Cerebellar nuclear complex (tissue), 1 donor: ENCODE measurements around the gene VAV3.

Source experiments
- DNase-seq, 2 experiments: peaks; one replicate each; lab custom pipeline; 2025; lab: John Stamatoyannopoulos, UW

Gene VAV3

DNA sequence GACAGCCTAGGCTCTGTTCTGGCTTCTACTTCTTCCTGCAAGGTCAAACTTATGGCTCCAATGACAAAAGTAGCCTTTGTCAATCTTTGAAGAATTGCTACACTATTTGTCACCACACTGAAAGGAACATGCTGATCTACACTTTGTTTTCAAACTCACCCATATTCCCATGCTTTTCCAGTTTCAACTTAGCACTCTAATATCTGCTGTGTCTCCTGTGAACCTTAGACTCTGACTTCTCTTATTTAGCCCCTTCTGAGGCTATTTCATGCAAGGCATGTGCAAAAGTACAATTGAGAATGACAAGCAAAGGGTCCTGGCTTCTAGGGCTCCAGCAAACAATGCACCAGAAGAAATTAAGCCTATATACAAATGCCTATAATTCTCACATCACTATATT lies 374.9 kb downstream of the VAV3 start:
- DNase-seq, result no peak

DNA sequence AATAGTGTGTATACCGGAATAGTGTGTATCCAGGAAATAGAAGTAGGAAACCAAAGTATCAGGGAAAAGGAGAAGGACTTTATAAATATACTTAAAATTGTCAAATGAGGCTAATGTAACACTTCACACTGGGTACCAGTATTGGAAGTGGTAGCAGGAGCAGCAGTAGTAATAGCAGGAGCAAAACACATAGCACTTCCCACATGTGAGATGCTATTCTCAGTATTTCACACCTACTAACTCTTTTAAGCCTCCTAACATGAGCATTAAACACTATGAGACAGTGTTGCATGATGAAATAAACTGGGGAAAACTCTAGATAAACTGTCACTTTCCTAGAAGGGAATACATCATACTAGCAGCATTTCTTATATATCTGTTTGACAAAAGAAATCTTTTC lies 376.7 kb downstream of the VAV3 start:
- no peak for DNase-seq

DNA sequence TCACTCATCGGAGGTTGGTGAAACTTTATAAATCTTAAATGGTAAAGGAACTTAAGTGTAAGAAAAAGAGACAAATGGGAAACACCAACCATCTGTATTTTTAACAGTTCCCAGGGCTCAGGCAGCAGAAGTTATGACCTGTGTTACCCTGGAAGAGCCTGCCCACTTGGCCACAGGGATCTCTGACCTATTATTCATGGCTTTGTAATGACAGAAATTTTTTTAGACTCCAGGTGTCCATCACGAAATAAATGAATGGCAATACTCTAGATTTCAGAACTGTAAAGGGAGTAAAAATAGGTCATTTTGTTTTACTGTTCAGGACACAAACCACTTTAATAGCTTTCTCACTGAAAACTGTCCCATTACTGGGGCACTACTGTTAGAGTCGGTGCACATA lies 389.8 kb downstream of the VAV3 start:
- DNase-seq, result no peak

DNA sequence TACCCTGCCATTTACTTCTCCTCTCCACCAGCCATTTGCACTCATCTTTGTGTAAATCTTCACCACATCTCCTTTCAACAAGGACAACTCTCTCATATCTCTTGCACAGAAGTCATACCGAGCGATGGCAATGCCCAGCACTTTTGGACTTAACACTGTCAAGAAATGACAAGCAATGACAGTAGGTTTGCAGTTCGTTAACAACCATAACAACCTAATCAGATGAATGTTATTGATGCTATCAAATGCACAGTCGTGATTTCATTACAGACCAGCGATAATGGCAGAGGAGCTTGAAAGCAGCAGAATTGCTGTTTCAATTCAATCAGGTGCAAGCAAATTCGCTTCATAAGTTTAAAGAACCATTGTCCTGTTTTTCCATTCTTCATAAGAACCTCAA lies 390.9 kb downstream of the VAV3 start:
- no peak for DNase-seq

DNA sequence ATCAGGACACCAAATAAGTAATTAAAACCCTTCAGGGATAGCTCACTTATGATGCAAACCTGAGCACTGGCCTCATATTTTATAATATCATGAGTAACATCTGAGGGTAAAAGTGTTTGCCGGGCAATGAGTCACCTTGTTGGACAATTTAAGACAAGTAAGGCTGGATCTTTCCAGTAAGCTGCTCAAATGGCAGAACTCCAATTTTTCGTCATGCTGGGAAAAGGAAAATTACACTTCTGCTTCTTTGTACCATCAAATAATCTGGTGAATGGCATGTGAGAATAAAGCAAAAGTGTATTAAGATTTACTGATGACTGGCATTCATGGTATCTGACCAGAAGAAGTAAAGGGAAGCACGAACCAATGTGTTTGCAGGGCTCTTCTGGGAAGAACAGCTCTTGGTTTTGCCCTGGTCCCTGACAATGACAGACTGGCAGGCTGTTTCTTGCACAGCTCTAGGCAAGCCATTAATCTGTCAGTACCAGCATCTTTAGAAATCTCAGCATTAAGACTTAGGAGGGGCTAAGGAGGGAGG lies 392.2 kb downstream of the VAV3 start:
- peak in 1 of 2 experiments; percentile 28 for DNase-seq

DNA sequence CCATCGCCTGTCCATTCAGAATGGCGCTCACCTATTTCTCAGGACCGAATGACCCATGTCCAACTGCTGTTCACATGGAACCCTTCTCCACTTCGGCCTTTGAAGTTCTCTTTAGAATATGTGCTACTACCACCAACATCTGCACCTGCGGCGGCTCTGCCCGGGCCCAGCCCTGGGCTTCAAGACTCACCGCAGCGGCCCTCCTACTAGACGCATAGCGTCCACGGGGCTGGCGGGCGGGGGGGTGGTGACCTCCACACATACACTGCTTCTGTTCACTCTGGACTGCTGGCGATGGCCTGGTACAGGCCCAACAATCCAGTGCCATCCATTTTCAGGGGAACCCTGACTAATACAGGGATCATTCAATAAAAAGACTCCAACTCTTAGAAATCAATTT lies 394.2 kb downstream of the VAV3 start:
- DNase-seq, result no peak

DNA sequence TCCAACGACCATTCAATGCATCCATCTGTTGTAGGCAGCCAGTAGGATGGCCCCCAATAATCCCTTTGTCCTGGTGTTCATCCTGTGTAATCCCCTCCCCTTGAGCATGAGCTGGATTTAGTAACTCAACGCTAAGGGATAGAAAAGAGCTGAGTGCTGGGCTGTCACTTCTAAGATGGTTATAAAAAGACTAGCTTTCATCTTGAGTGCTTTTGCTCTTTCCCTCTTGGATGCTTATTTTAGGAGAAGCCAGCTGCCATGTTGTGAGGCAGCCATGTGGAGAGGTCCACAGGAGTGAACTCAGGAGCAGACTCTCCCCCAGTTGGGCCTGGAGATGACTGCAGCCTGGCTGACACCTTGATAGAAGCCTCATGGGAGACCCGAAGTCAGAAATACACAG lies 401.5 kb downstream of the VAV3 start:
- DNase-seq, result no peak

DNA sequence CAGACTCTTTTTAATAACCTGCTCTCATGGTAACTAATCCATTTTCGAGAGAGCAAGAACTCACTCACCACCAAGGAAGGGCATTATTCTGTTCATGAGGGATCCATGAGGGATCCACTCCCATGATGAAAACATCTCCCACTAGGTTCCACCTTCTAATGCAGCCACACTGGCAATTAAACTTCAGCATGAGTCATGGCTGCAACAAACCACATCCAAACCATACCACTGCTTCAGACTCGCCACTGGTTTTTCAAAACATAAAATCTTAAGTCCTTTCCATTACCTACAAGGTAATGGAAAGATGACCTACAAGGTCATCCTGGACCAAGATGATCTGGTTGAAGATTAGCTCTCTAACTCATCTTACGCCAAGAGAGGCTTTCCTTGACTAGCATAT lies 405.1 kb downstream of the VAV3 start:
- DNase-seq, result no peak

DNA sequence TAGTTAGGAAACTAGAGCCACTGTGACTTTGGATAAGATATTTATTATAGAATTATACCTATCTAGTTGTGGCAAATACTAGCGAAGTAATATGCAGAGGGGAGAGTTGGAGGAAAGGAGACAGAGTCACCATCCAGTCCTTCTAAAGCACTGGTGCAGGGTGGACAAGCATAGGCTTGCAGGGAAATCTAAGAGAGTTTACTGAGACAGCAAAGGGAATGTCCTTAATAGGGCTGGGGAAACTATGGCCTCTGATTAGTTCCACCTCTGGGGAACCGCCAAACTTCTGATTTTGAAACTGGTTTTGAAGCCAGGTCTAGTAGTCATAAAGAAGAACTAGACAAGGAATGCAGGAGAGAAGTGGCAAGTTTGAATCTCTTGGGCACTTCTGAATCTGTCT lies 407.9 kb downstream of the VAV3 start:
- no peak for DNase-seq

DNA sequence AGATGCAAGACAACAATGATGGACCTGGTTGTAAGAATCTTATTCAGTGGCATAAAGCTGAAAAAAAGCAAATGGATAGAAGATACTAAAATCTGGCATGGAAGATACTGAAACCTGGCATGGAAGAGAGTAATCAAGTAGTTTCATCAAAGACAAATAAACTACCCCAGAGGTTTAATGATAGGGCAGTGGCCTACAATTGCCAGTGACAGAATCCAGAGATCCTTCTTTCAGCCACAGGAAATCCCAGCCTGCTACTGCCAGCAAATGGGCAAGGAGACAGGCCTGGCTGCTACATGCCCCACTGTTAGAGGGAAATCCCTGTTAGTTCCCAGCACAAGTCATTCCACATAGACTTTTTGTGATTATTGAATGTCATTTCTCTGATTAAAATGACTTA lies 409.4 kb downstream of the VAV3 start:
- no peak for DNase-seq

DNA sequence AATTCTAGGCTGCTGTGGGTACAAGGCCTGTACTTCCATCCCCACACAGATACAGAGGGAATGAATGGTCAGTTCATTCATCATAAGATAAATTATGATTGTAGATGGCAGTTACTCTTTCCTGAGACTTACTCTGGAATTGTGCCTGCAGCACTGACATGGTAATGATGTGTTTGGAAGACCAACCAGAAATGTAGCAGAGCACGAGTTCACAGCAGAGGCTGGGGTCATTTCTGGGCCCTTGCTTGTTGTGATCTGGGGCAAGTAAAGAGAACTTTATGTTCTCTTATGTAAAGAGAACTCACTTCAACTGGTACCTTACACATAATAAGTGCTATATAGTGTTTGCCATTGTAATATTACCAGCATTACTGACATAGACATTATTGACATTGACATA lies 412.2 kb downstream of the VAV3 start:
- no peak for DNase-seq

DNA sequence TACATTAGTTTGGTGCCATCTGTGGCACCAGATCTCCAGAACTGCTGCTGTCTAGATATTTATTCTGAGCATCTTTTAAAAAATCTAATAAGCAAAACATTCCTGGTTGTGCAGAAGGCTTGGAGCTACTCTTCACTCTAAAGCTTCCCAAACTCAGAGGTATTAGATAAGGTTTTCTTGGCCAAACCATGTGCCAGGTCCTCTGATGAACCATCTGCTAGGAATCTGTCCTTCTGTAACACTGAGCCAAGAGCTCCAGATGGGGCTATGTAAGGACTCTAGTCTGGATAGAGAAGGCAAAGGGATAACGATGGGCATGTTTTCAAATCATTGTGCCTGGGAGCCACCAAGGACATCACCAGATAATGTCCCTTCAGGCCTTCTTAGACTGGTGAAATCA lies 413.5 kb downstream of the VAV3 start:
- DNase-seq, result peak; percentile 31 to 87

DNA sequence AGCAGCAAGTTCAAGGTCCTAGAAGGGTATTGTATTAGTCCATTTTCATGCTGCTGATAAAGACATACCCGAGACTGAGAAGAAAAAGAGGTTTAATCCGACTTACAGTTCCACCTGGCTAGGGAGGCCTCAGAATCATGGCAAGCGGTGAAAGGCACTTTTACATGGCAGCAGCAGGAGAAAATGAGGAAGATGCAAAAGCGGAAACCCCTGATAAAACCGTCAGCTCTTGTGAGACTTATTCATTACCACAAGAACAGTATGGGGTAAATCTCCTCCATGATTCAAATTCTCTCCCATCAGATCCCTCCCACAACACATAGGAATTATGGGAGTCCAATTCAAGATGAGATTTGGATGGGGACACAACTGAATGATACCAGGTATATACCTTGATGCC lies 414.6 kb downstream of the VAV3 start:
- DNase-seq, result no peak

DNA sequence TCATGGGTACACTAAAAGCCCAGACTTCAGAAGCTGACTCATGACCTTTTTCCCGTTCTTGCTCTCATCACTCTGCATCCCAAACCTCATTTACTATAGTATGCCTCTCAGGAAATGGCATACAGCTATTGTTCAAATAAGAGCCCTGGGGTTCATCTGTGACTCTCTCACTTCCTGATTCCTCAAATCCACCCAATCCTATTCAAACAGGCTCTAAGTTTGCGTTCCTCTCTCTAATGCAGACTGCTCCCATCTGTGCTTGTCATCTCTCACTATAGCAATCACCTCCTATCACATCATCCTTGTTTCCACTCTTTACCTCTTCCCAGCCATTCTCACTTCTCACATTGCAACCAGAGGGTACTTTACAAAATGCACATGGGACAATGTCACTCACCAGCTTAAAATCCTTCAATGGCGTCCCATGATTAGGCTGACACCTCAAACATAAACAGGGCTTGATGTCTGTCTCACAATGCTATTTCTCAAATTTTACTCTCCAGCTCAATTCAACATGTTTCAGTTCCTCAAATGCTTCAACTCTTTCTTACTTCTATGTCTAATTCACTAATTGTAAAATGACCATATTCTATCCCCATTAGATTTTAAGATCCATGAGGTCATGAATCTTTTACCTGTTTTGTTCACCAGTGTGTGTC lies 415.7 kb downstream of the VAV3 start:
- no peak for DNase-seq

DNA sequence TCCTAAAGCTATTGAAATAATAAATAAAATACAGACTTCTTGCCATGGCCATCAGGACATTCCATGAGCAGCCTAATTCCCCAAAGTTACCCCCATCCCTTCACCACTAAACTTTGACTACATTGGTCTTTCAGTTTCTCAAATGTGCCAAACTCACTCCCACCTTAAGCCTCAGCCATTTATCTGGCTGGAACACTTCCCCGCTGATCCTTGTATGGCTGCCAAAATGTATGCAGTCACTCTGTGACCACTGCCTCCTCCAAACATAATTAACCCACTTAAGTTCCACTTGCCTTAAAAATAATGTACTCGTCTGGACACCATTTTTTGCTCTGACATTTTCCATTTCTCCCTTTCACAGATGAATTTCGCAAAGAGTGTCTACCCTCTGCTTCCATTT lies 416.7 kb downstream of the VAV3 start:
- no peak for DNase-seq

DNA sequence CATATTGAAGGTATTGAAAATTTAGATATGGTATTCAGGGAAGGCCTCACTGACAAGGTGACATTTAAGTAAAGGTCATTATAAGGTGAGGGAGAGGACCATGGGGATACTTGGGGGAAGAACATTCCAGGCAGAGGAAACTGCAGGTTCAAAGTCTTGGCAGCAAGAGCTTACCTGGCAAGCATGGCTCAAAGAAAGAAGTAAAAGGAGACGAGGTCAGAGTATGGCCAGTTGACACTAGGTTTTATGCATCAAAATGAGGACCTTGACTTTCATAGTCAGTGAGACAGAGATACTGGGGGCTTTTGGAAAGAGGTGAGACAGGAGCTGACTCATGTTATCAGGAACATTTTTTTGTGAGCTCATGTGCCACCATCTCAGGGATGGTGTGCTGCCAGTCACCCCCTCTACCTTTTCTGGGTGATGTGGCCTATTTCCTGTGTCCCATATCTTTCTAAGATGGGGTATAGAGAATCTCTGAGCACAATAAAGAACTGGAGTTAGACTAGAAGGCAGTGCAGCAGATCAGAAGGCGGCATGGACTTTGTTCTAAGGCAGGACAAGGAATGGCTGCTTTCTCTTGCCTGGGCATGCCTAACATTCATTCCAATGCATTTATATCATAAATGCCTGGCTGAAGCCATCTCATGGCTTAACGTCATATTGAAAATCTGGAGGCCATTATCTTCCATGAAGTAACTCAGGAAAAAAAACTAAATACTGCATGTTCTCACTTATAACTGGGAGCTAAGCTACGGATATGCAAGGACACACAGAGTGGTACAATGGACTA lies 417.4 kb downstream of the VAV3 start:
- DNase-seq, result no peak

DNA sequence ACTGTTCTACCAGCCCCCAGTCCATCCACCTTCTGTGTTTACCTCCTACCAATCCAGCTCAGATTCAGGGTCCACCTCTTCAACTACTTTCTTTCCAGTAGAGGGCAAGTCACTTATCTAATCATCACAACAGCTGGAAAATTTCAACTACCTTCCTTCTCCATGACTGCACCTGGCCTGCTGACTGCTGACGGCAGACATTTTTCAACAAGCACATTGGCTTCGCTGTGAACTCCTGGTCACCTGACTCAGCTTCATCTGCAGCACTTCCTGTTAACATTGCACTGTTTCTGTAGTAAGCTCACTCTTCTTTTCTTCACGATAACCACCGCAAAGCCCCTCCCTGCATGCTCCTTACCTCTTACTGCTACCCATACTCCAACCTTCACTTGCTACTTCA lies 418.4 kb downstream of the VAV3 start:
- no peak for DNase-seq

DNA sequence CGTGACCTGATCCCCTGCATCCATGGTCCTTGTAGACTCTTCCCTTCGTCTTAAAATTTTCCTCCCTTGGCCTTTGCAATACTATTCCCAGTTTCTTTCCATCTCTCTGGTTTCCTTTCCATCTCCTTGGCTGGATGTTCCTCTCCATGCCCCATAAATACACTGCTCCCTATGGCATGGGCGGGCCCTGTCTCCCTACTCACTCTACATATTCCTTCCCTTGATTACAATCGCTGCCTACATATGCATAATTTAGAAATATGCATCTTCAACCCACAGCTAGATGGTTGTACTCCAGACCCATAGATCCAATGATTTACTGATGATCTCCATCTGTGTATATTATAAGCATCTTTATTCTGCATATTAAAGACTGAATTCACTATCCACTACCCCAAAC lies 419.1 kb downstream of the VAV3 start:
- no peak for DNase-seq

DNA sequence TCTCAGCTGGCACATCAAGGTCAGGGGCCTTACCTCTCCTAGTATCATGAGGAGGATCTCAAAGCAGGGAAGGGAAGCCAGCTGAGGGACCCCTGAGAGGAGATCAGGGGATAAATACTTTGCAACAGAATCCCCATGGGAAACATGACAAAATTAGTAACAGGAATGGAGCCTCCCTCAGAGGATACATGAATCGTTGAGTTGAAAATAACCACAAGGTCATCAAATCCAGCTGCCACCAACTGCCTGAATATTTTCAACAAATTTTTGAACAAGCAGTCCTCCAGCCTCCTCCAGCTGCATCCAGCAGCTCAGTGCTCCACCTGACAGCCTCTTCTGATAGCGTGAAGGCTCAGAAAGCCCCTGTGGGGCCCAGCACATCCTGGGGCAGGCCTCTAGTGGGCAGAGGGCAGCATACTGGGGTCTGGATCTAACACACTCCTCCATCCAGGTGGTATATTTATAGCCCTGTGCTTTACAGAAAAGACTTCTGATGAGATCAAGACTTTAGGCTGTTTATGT lies 419.9 kb downstream of the VAV3 start:
- no peak for DNase-seq

DNA sequence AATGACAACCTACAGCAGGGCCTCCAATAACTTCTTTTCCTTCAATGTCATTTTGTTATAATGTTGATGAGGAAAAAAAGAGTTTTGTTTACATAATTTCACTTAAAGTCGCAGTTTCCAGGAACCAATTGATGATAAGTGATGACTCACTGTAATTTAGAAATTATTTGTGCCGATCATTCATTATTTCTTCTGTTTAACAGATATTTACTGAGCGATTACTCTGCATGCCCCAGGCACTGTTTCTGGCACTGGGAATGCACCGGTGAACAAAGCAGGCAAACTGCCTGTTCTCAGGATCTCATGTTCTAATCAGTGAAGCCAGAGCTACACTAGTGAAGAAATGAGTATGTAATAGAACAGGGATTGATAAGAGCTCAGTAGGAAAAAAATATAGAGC lies 420.7 kb downstream of the VAV3 start:
- DNase-seq, result no peak

DNA sequence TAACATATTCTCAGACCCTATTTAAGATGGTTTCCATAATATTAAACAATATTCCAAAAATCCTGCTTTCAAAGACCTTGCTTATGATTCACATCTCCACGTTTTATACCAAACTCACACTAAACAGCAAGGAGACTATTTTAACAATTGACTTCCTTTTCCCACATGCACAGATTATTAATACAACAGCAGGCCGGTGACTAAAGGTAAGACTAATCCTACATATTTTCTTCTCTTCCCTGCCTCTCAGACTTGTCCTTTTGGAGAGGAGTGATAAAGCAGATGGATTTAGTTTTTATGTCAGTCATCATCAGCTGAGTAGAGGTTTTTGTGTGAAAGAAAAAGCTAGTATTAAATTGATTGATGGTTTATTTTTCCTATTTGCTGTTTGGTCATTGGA lies 423.6 kb downstream of the VAV3 start:
- DNase-seq, result no peak

DNA sequence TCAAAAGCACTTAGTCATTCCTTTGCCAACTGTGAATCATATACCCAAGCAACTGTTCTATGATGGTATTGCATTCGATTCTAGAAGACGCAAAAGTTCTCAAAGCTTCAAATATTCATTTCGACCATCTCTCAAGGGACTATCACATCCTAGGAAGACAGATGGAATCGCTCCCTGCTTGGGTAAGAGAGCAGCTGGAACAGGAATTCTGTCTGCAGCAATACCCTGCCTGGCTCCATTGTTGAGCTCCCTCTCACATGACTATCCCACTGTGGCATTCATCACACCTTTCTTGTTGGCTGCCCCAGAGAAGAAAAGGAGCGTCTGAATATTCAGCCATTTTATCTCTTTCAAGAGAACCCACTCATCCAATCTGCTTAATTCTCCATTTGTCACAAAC lies 426.5 kb downstream of the VAV3 start:
- DNase-seq, result no peak

DNA sequence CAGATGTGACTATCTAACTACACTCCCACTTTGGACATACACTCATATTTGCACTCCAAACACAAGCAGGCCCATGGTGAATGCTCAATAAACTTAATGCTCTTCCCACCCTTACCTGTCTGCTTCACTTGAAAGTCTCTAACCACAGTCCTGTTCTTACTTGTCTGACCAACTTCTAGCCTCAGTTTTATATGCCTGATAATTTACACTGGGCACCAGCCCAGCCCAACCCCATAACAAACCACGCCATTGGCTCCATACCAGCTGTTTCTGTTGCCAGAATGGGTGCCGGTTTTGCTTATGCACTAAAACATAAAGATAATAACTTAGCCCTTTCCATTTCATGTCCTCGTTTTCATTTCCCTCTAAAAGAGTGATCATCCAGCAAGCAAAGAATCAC lies 428.7 kb downstream of the VAV3 start:
- no peak for DNase-seq
